Measurements from ENCODE around the gene PCP2. TPM values are rescaled to one million over a fixed set of nuclear protein-coding genes. Genes with fewer than 3 reads are reported as not detected.

PCP2 gene
- 1 to 10 TPM; 5.4 to 8.4 (median 7.7) TPM for total RNA-seq
- total RNA-seq (2013) = 11.3 TPM

DNA sequence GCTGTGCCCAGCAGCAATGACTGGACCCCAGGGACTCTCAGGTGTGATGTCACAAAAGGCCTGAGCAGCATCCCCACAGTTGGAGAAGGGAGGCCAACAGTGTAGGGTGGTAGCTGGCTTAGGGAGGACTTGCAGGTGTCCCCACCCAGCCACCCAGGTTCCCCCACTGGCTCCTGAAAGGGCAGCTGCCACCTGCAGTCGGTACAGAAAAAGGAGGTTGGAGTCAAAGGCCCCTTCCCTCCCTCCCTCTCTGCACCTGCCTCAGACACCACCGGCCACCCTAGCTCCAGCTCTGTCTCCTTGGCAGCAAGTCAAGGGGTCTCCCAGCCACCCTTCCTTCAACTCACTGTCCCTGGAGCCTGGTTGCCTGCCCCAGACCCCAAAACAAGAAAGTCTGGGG lies at the start of gene PCP2:
Gene PCP2 (minus strand): TSS at position 22 of the 400 bp plus-strand sequence. CDS start 262 bp downstream, outside the sequence.
- no peak for ATAC-seq
- peaks cover 28 to 65% of the 10 kb centered on the region in 2 donors for H3K4me1 Mint-ChIP-seq
- peaks cover 2% of the 10 kb centered on the region for H3K36me3 ChIP-seq (ENCODE audit: control insufficient read depth, insufficient read depth, low read length)
- H3K27ac ChIP-seq (ENCODE audit: low read length) = no peak within 1 kb of the TSS
- H3K4me3 Mint-ChIP-seq = peak within 1 kb of the TSS; percentile 56
- peaks cover 45% of the 10 kb centered on the region for H3K4me1 ChIP-seq (ENCODE audit: control insufficient read depth, insufficient read depth, low read length)
- no peak within 1 kb of the TSS for H3K4me3 ChIP-seq (ENCODE audit: low read length)
- peak within 1 kb of the TSS in 1 of 2 donors; percentile 94 for H3K27ac Mint-ChIP-seq
- no peaks in the 10 kb centered on the region for H3K27me3 Mint-ChIP-seq (ENCODE audit: low read depth in 2 of 2)
- H3K27me3 ChIP-seq (ENCODE audit: control insufficient read depth, insufficient read depth, low read length) = no peaks in the 10 kb centered on the region
- no peaks in the 10 kb centered on the region for H3K9me3 ChIP-seq (ENCODE audit: control insufficient read depth, insufficient read depth, low read length)
- no peak for DNase-seq
- H3K36me3 Mint-ChIP-seq = no peaks in the 10 kb centered on the region
- WGBS (ENCODE audit: insufficient coverage) = 60% methylated on average over 2 of the region's 2 CpGs
- H3K9me3 Mint-ChIP-seq = no peaks in the 10 kb centered on the region
- intact Hi-C loops (cut with micrococcal nuclease) = loop anchor here (10.0 kb wide), 1 partner anchor 51 kb away; the partner anchor contains the start of gene TRAPPC5
- TF ChIP-seq, protein P1, sequence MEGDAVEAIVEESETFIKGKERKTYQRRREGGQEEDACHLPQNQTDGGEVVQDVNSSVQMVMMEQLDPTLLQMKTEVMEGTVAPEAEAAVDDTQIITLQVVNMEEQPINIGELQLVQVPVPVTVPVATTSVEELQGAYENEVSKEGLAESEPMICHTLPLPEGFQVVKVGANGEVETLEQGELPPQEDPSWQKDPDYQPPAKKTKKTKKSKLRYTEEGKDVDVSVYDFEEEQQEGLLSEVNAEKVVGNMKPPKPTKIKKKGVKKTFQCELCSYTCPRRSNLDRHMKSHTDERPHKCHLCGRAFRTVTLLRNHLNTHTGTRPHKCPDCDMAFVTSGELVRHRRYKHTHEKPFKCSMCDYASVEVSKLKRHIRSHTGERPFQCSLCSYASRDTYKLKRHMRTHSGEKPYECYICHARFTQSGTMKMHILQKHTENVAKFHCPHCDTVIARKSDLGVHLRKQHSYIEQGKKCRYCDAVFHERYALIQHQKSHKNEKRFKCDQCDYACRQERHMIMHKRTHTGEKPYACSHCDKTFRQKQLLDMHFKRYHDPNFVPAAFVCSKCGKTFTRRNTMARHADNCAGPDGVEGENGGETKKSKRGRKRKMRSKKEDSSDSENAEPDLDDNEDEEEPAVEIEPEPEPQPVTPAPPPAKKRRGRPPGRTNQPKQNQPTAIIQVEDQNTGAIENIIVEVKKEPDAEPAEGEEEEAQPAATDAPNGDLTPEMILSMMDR (IDR thresholded peaks at IDR 0.05) = no peak

DNA sequence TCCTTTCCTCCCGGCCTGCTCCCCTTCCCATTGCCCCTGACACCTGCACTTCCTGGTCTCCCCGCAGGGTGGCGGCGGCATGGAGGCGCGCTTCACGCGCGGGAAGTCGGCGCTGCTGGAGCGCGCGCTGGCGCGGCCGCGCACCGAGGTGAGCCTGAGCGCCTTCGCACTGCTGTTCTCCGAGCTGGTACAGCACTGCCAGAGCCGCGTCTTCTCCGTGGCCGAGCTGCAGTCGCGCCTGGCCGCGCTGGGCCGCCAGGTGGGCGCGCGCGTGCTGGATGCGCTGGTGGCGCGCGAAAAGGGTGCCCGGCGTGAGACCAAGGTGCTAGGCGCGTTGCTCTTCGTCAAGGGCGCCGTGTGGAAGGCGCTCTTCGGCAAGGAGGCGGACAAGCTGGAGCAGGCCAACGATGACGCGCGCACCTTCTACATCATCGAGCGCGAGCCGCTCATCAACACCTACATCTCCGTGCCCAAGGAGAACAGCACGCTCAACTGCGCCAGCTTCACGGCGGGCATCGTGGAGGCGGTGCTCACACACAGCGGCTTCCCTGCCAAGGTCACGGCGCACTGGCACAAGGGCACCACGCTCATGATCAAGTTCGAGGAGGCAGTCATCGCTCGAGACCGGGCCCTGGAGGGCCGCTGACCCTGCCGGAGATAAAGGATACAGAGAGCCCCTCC lies 48.8 kb upstream of the PCP2 start:
- Histone ChIP-seq H3K27me3 (ENCODE audit: control insufficient read depth, insufficient read depth, low read length) (no peaks in the 10 kb centered on the region), H3K27ac (ENCODE audit: low read length) (peak overlapping the region; percentile 70), H3K36me3 (ENCODE audit: control insufficient read depth, insufficient read depth, low read length) (peaks cover 13% of the 10 kb centered on the region), H3K4me1 (ENCODE audit: control insufficient read depth, insufficient read depth, low read length) (peaks cover 37% of the 10 kb centered on the region), H3K4me3 (ENCODE audit: low read length) (peak overlapping the region; percentile 100), H3K9me3 (ENCODE audit: control insufficient read depth, insufficient read depth, low read length) (no peaks in the 10 kb centered on the region)
- H3K36me3 Mint-ChIP-seq = no peaks in the 10 kb centered on the region
- TF ChIP-seq, protein P1 (IDR thresholded peaks at IDR 0.05) = no peak
- peak overlapping the region; percentile 91 for H3K4me3 Mint-ChIP-seq
- intact Hi-C loops (cut with micrococcal nuclease) = loop anchor here (10.0 kb wide), 1 partner anchor 48 kb away; the partner anchor contains the start of genes PCP2 and STXBP2
- peaks cover 12% of the 10 kb centered on the region in 2 donors for H3K27me3 Mint-ChIP-seq (ENCODE audit: low read depth in 2 of 2)
- DNase-seq = no peak
- peaks cover 13 to 43% of the 10 kb centered on the region in 2 donors for H3K4me1 Mint-ChIP-seq
- WGBS (ENCODE audit: insufficient coverage) = 93% methylated on average over 74 of the region's 74 CpGs
- peak overlapping the region; percentile 69 to 94 for H3K27ac Mint-ChIP-seq
- no peak for ATAC-seq
- no peaks in the 10 kb centered on the region for H3K9me3 Mint-ChIP-seq

DNA sequence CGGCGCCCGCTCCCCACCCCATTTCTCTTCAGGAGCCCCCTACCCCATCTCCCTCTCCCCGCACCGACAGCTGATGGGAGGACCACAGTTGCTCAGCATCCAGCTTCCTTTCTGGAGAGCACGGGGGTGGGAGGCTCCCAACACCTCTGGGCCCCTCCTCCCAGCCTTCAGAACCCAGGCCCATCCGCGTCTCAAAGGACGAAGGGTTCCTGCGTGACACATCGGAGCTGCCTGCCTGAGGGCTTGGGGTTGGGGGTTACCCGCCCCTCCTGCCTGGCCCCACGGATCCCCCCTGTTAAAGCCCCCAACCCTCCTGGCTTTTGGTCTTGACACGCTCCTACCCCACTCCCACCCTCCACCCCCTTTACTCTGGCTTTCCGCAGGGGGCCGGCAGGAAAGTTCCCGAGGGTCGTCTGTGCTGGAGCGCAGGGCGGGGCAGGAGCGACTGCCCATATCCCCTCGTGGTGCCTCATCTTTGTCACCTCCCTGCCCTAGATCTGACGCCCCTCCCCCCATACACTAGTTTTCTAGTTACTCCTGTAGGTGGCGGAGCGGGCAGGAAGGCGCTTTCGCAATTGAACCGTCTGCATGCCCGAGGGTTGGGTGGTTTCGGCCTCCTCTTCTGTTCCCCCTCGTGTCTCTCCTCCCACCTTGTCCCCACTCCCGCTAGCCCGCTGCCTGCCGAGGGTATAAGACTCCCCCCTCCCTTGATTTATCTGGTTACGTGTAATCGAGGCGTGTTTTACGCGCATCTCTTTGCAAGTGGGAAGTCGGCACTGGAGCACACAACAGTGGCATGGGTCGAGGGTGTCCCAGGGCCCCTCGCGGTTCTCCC lies 48.0 kb upstream of the PCP2 start:
- Mint-ChIP-seq H3K36me3 (no peaks in the 10 kb centered on the region), H3K4me1 (peaks cover 13 to 47% of the 10 kb centered on the region in 2 donors), H3K9me3 (no peaks in the 10 kb centered on the region), H3K27ac (peak overlapping the region; percentile 69 to 94), H3K27me3 (ENCODE audit: low read depth in 2 of 2) (peaks cover 13 to 17% of the 10 kb centered on the region in 2 donors), H3K4me3 (peak overlapping the region; percentile 91)
- H3K4me1 ChIP-seq (ENCODE audit: control insufficient read depth, insufficient read depth, low read length) = peaks cover 44% of the 10 kb centered on the region
- intact Hi-C loops (cut with micrococcal nuclease) = loop anchor here (1.0 to 10.0 kb wide), 4 partner anchors 9 to 113 kb away; partner anchors contain the start of genes PCP2 and STXBP2
- H3K4me3 ChIP-seq (ENCODE audit: low read length) = peak overlapping the region; percentile 100
- TF ChIP-seq, protein P1 (IDR thresholded peaks at IDR 0.05) = peak; percentile 43
- peak; percentile 65 to 92 for DNase-seq
- no peaks in the 10 kb centered on the region for H3K27me3 ChIP-seq (ENCODE audit: control insufficient read depth, insufficient read depth, low read length)
- H3K9me3 ChIP-seq (ENCODE audit: control insufficient read depth, insufficient read depth, low read length) = no peaks in the 10 kb centered on the region
- H3K27ac ChIP-seq (ENCODE audit: low read length) = peak overlapping the region; percentile 70
- peaks cover 13% of the 10 kb centered on the region for H3K36me3 ChIP-seq (ENCODE audit: control insufficient read depth, insufficient read depth, low read length)
- ATAC-seq = peak; percentile 68 to 76 (median 70)
- 7% methylated on average over 43 of the region's 43 CpGs for WGBS (ENCODE audit: insufficient coverage)
